Brain microvascular endothelial cell (primary cell): Measurements from ENCODE around the gene CASP9.

Source experiments
- DNase-seq: peaks from one replicate; pipeline ENCODE4 v3.0.0-alpha.2; 2020
- H3K27ac ChIP-seq: fragments of 250-450 bp; sonication (Bioruptor Pico); 2 replicates; pipeline ENCODE4 v1.5.1; 2020; ENCODE audit warnings: mild to moderate bottlenecking, moderate library complexity
- H3K27me3 ChIP-seq: fragments of 250-450 bp; sonication (Bioruptor Pico); replicated peaks from 2 replicates; pipeline ENCODE4 v1.5.1; 2020; ENCODE audit warnings: mild to moderate bottlenecking
- H3K36me3 ChIP-seq: fragments of 250-450 bp; sonication (Bioruptor Pico); replicated peaks from 2 replicates; pipeline ENCODE4 v1.5.1; 2020; ENCODE audit warnings: mild to moderate bottlenecking
- H3K4me3 ChIP-seq: 2 replicates; pipeline ENCODE4 v1.5.1; 2011; ENCODE audit warnings: low read depth, mild to moderate bottlenecking, control low read depth, low read length, moderate library complexity
- in situ Hi-C: cut with HindIII; loops from 2 replicates; pipeline ENCODE4 v1.10.0; 2017; ENCODE audit warnings: low sequenced_read_pairs, low pct_ligation_motif_present
- TF ChIP-seq, protein P1 (sequence below): IDR thresholded peaks from 2 replicates; pipeline ENCODE4 v1.5.1; 2011; ENCODE audit warnings: low read depth, mild to moderate bottlenecking, moderate library complexity, low read length, control low read depth, inconsistent platforms; ENCODE audit errors: missing control alignments

The CASP9 gene

GRCh38 chr1:15543589-15544568 lies 19.9 kb upstream of the CASP9 start:
- no peaks in the 10 kb centered on the region for H3K27me3 ChIP-seq
- H3K36me3 ChIP-seq = peaks cover 29% of the 10 kb centered on the region
- DNase-seq = peak; percentile 87
- in situ Hi-C loops = no loop called here
- TF ChIP-seq, protein P1, sequence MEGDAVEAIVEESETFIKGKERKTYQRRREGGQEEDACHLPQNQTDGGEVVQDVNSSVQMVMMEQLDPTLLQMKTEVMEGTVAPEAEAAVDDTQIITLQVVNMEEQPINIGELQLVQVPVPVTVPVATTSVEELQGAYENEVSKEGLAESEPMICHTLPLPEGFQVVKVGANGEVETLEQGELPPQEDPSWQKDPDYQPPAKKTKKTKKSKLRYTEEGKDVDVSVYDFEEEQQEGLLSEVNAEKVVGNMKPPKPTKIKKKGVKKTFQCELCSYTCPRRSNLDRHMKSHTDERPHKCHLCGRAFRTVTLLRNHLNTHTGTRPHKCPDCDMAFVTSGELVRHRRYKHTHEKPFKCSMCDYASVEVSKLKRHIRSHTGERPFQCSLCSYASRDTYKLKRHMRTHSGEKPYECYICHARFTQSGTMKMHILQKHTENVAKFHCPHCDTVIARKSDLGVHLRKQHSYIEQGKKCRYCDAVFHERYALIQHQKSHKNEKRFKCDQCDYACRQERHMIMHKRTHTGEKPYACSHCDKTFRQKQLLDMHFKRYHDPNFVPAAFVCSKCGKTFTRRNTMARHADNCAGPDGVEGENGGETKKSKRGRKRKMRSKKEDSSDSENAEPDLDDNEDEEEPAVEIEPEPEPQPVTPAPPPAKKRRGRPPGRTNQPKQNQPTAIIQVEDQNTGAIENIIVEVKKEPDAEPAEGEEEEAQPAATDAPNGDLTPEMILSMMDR = no peak
- no peak overlapping the region for H3K4me3 ChIP-seq
- H3K27ac ChIP-seq = peak overlapping the region; percentile 45

DNA sequence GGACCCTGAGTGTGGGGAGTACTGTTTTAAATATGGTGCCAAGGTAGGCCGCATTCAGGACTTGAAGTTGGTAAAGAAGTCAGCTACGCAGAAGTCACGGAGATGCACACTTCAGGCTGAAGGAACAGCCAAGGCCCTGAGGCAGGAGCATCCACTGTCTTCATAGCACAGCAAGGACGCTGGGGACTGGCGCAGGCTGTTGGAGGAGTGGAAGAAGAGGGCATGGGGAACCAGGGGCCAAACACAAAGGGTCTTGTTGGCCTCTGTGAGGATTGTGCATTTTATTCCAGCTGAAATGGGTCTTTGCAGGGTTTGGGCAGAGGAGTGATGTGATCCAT lies 19.2 kb upstream of the CASP9 start:
- Histone ChIP-seq H3K27me3 (no peaks in the 10 kb centered on the region), H3K4me3 (no peak overlapping the region), H3K36me3 (peaks cover 28% of the 10 kb centered on the region), H3K27ac (peak overlapping the region; percentile 34)
- TF ChIP-seq, protein P1 = no peak
- DNase-seq = no peak
- in situ Hi-C loops = no loop called here

DNA sequence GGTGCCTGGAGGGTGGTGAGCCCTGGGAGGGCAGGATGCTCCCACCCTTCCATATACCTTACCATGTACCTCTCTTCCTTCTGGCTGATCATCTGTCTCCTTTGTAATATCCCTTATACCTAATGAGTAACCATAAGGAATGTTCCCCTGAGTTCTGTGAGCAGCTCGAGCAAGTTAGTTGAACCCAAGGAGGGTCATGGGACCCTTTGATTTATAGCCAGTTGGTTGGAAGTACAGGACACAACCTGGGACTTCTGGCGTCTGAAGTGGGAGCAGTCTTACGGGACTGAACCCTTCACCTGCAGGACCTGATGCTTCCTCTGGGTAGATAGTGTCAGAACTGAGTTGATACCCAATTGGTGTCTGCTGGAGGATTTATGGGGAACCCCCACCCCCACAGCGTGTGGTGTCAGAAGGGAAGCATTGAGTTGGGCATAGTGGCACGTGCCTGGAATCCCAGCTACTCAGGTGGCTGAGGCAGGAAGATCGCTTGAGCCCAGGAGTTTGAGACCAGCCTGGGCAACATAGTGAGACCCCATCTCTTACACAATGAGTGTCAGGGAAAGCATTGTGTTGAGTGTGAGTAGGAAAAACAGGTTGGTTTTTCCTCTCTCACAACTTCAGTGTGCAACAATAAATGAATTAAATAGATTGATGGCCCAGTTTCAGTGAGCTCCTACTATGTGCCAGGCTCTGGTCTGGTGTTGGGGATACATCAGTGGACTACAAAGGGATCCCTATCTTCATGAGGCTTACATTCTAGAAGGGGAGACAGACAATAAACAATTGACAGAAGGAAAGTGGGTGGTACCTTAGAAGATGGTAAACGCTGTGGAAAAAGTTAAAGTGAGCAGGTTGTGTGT lies 18.6 kb upstream of the CASP9 start:
- no peak for DNase-seq
- no peak overlapping the region for H3K27ac ChIP-seq
- in situ Hi-C loops = no loop called here
- no peak overlapping the region for H3K4me3 ChIP-seq
- TF ChIP-seq, protein P1 = no peak
- peaks cover 23% of the 10 kb centered on the region for H3K36me3 ChIP-seq
- no peaks in the 10 kb centered on the region for H3K27me3 ChIP-seq

- TF ChIP-seq, protein P1 = no peak
- Histone ChIP-seq H3K27ac (no peak overlapping the region), H3K27me3 (no peaks in the 10 kb centered on the region), H3K36me3 (peaks cover 27% of the 10 kb centered on the region), H3K4me3 (no peak overlapping the region)
- in situ Hi-C loops = no loop called here
- no peak for DNase-seq
These were observed 17.3 kb upstream of the CASP9 start for GRCh38 chr1:15541231-15541792.

DNA sequence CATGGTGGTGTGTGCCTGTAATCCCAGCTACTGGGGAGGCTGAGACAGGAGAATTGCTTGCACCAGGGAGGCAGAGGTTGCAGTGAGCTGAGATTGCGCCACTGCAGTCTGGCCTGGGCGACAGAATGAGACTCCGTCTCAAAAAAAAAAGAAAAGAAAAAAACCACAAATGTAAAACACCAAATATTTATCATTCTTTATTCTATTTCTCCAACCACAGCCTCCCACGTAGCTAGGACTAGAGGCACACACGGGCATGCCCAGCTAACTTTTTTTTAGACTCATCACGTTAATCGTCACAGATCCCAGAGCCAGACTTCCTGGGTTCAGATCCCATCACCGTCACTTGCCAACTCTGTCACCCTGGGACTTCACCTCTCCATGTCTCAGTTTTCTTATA lies 16.2 kb upstream of the CASP9 start:
- TF ChIP-seq, protein P1 = no peak
- Histone ChIP-seq H3K27ac (no peak overlapping the region), H3K4me3 (no peak overlapping the region), H3K36me3 (peaks cover 22% of the 10 kb centered on the region), H3K27me3 (no peaks in the 10 kb centered on the region)
- DNase-seq = peak; percentile 44
- in situ Hi-C loops = no loop called here
